ENCODE data around the gene POGLUT2. TPM values are rescaled to one million over a fixed set of nuclear protein-coding genes. Genes with fewer than 3 reads are reported as not detected.

POGLUT2 gene
- total RNA-seq, 2 donors from 2014 or later = 5.4 to 5.5 TPM

DNA sequence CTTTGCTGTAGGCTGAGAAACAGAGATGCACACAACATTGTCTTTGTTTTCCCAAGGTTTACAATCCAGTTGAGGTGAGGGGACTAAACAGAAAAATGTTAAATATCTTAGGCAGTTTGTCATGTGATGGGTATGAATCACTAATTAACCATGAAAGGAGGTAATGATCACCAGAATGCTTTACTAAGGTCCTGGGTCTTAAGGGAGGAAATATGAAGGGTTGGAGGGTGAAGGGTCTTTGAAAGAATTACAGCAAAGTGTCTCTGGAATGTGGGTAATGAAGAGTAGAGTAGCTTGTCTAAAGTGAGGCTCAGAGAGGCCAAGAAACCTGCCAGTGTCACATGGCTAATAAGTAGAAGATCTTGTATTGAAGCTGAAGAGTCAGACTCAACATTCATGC lies 19.1 kb upstream of the POGLUT2 start:
- Mint-ChIP-seq H3K36me3 (peaks cover 15% of the 10 kb centered on the region), H3K27me3 (no peaks in the 10 kb centered on the region), H3K4me3 (no peak overlapping the region), H3K27ac (no peak overlapping the region), H3K4me1 (ENCODE audit: low read depth in 2 of 2) (peaks cover 8 to 10% of the 10 kb centered on the region in 2 donors), H3K9me3 (no peaks in the 10 kb centered on the region)
- DNase-seq (ENCODE audit: low spot score) (no peak), ATAC-seq (no peak)

- Mint-ChIP-seq H3K4me1 (ENCODE audit: low read depth in 2 of 2) (peaks cover 8 to 13% of the 10 kb centered on the region in 2 donors), H3K27ac (no peak overlapping the region), H3K4me3 (no peak overlapping the region), H3K27me3 (no peaks in the 10 kb centered on the region), H3K9me3 (no peaks in the 10 kb centered on the region), H3K36me3 (peaks cover 14% of the 10 kb centered on the region)
- ATAC-seq (no peak), DNase-seq (ENCODE audit: low spot score) (no peak)
Measured at GRCh38 chr13:102817241-102817640, 18.5 kb upstream of the POGLUT2 start.

- peaks cover 14% of the 10 kb centered on the region for H3K36me3 Mint-ChIP-seq
- H3K27me3 Mint-ChIP-seq = no peaks in the 10 kb centered on the region
- no peak for ATAC-seq
- peaks cover 8 to 18% of the 10 kb centered on the region in 2 donors for H3K4me1 Mint-ChIP-seq (ENCODE audit: low read depth in 2 of 2)
- H3K9me3 Mint-ChIP-seq = no peaks in the 10 kb centered on the region
- H3K27ac Mint-ChIP-seq = no peak overlapping the region
- no peak for DNase-seq (ENCODE audit: low spot score)
- no peak overlapping the region for H3K4me3 Mint-ChIP-seq
Measured at GRCh38 chr13:102816708-102817107, 17.9 kb upstream of the POGLUT2 start.

GRCh38 chr13:102815788-102816187 lies 17.0 kb upstream of the POGLUT2 start:
- H3K9me3 Mint-ChIP-seq = no peaks in the 10 kb centered on the region

DNA sequence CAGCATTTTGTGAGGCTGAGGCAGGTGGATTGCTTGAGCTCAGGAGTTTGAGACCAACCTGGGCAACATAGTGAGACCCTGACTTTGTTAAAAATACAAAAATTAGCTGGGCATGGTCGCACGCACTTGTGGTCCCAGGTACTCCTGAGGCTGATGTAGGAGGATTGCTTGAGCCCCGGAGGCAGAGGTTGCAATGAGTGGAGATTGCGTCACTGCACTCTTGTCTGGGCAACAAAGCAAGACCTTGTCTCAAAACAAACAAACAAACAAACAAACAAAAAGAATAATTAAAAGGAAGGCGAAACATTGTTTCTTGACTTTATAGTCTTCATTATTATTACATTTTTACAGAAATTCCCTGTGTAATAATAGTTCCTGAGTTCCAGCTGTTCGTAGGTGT lies 16.0 kb upstream of the POGLUT2 start:
- peaks cover 24% of the 10 kb centered on the region for H3K36me3 Mint-ChIP-seq

More at GRCh38 chr13:102815788-102816187, 17.0 kb upstream of the POGLUT2 start:
- no peak overlapping the region for H3K27ac Mint-ChIP-seq
- no peak for ATAC-seq
- H3K4me1 Mint-ChIP-seq (ENCODE audit: low read depth in 2 of 2) = peaks cover 8 to 18% of the 10 kb centered on the region in 2 donors
- H3K36me3 Mint-ChIP-seq = peaks cover 19% of the 10 kb centered on the region
- no peaks in the 10 kb centered on the region for H3K27me3 Mint-ChIP-seq
- no peak for DNase-seq (ENCODE audit: low spot score)
- no peak overlapping the region for H3K4me3 Mint-ChIP-seq

DNA sequence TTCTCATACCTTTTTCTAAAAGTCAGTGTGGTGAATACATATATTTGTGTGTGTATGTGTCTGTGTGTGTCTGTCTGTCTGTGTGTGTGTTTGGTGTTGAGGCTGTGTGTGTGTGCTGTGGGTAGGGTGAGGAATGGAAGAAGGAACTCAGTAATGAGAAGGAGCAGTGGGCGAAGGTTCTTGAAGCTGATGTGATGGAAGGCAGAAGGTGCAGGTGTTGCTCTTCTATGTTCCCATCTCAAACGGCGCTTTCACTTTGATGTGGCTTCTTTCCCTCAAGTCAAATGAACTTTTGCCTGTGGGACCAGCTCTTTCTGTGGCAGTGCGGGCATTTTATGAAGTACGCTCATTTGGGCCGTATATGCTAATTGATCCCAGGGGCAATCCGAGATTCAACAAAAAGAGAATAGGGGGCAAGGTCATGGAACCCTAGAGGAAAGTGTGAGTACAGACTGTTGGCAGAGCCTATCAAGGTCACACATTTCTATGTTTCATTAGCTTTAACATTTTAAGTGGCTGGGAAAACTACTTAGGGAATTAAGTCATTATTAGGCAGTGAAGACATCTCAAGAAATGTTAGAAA lies 15.3 kb upstream of the POGLUT2 start:
- no peak for DNase-seq (ENCODE audit: low spot score)
- ATAC-seq = no peak
- H3K4me1 Mint-ChIP-seq (ENCODE audit: low read depth in 2 of 2) = peaks cover 10 to 18% of the 10 kb centered on the region in 2 donors
- H3K9me3 Mint-ChIP-seq = no peaks in the 10 kb centered on the region
- H3K27me3 Mint-ChIP-seq = no peaks in the 10 kb centered on the region
- H3K27ac Mint-ChIP-seq = no peak overlapping the region
- H3K36me3 Mint-ChIP-seq = peaks cover 24% of the 10 kb centered on the region
- H3K4me3 Mint-ChIP-seq = no peak overlapping the region

More for the DNA sequence above, 16.0 kb upstream of the POGLUT2 start:
- no peaks in the 10 kb centered on the region for H3K27me3 Mint-ChIP-seq
- DNase-seq (ENCODE audit: low spot score) = no peak
- ATAC-seq = no peak
- no peak overlapping the region for H3K4me3 Mint-ChIP-seq
- peaks cover 10 to 18% of the 10 kb centered on the region in 2 donors for H3K4me1 Mint-ChIP-seq (ENCODE audit: low read depth in 2 of 2)
- no peaks in the 10 kb centered on the region for H3K9me3 Mint-ChIP-seq
- H3K27ac Mint-ChIP-seq = no peak overlapping the region

GRCh38 chr13:102812611-102813287 lies 14.0 kb upstream of the POGLUT2 start:
- no peaks in the 10 kb centered on the region for H3K27me3 Mint-ChIP-seq
- ATAC-seq = no peak
- H3K9me3 Mint-ChIP-seq = no peaks in the 10 kb centered on the region
- peaks cover 24% of the 10 kb centered on the region for H3K36me3 Mint-ChIP-seq
- DNase-seq (ENCODE audit: low spot score) = no peak
- no peak overlapping the region for H3K4me3 Mint-ChIP-seq
- H3K4me1 Mint-ChIP-seq (ENCODE audit: low read depth in 2 of 2) = peaks cover 16 to 18% of the 10 kb centered on the region in 2 donors
- no peak overlapping the region for H3K27ac Mint-ChIP-seq

GRCh38 chr13:102807699-102808098 lies 8.9 kb upstream of the POGLUT2 start:
- Mint-ChIP-seq H3K27ac (no peak overlapping the region), H3K4me3 (no peak overlapping the region), H3K4me1 (ENCODE audit: low read depth in 2 of 2) (peaks cover 8 to 13% of the 10 kb centered on the region in 2 donors), H3K9me3 (no peaks in the 10 kb centered on the region), H3K27me3 (no peaks in the 10 kb centered on the region), H3K36me3 (peaks cover 18% of the 10 kb centered on the region)
- ATAC-seq = no peak
- no peak for DNase-seq (ENCODE audit: low spot score)

- Mint-ChIP-seq H3K27ac (no peak overlapping the region), H3K27me3 (no peaks in the 10 kb centered on the region), H3K9me3 (no peaks in the 10 kb centered on the region), H3K4me3 (no peak overlapping the region), H3K4me1 (ENCODE audit: low read depth in 2 of 2) (peaks cover 7 to 23% of the 10 kb centered on the region in 2 donors), H3K36me3 (peaks cover 5% of the 10 kb centered on the region)
- no peak for ATAC-seq
- no peak for DNase-seq (ENCODE audit: low spot score)
Measured at GRCh38 chr13:102805680-102806079, 6.9 kb upstream of the POGLUT2 start.

- Mint-ChIP-seq H3K9me3 (no peaks in the 10 kb centered on the region), H3K4me1 (ENCODE audit: low read depth in 2 of 2) (peaks cover 13 to 18% of the 10 kb centered on the region in 2 donors), H3K27ac (peak overlapping the region; percentile 65 to 68), H3K27me3 (no peaks in the 10 kb centered on the region), H3K36me3 (no peaks in the 10 kb centered on the region), H3K4me3 (peak overlapping the region; percentile 91)
- ATAC-seq (peak; percentile 90), DNase-seq (ENCODE audit: low spot score) (peak; percentile 89)
Measured at GRCh38 chr13:102800145-102801041, 1.6 kb upstream of the POGLUT2 start.

DNA sequence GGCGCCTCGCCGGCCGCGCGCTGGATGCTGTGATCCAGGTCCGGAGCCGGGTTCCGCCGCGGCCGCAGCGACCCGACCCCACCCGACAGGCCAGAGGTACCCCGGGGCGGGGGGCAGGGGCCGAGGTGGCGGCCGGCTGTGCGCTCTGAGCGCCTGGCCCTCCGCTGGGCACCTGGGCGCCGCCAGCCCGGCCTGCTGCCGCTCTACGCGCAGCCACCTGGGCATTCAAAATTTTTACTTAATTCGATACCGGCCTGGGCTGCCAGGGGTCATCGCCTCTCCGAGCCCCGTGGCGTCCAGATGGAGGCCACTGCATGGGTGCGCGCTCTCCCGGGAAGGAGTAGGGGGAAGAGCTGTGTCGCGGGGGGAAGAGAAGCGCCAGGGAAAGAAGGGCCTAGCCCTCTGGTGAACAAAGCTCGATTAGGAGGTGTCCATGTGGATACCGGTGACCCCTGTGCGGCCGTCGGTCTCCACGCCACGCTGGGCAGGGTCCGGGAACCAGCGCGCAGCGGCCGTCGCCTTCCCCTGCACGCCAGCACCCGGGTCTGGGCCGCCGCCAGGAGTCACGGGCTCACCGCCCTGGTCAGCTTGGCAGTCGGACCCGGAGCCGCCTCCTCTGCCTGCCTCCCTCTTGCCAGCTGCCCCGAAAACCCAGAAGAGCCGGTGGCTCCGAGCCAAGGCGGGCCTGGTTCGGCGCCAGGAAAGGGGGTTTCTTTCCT lies 809 bp upstream of the POGLUT2 start:
- DNase-seq (ENCODE audit: low spot score) = no peak
- ATAC-seq = peak; percentile 7 to 10

GRCh38 chr13:102793611-102794355 lies 5.0 kb downstream of the POGLUT2 start:
- Mint-ChIP-seq H3K27me3 (no peaks in the 10 kb centered on the region), H3K9me3 (no peaks in the 10 kb centered on the region), H3K27ac (no peak overlapping the region), H3K4me1 (ENCODE audit: low read depth in 2 of 2) (peaks cover 3 to 5% of the 10 kb centered on the region in 2 donors), H3K36me3 (peaks cover 4% of the 10 kb centered on the region), H3K4me3 (no peak overlapping the region)
- no peak for DNase-seq (ENCODE audit: low spot score)
- ATAC-seq = no peak

More for the DNA sequence above, 809 bp upstream of the POGLUT2 start:
- Mint-ChIP-seq H3K4me1 (ENCODE audit: low read depth in 2 of 2) (peaks cover 13 to 18% of the 10 kb centered on the region in 2 donors), H3K36me3 (no peaks in the 10 kb centered on the region), H3K4me3 (peak overlapping the region; percentile 91), H3K9me3 (no peaks in the 10 kb centered on the region), H3K27ac (peak overlapping the region; percentile 65 to 69), H3K27me3 (no peaks in the 10 kb centered on the region)

DNA sequence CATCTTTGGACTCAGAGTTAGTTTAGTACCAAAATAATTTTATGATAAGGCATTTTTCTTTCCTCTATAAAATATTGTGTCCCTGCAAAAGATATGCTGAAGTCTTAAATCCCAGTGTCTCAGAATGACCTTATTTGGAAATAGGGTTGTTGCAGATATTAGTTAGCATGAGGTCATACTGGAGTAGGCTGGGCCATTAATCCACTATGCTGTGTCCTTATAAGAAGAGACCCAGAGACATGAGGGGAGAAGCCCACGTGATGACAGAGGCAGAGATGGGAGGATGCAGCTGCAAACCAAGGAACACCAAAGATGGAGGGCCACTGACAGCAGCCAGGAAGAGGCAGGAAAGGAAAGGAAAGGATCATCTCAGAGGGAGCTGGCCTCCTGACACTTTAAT lies 6.4 kb downstream of the POGLUT2 start:
- H3K27me3 Mint-ChIP-seq = no peaks in the 10 kb centered on the region
- H3K27ac Mint-ChIP-seq = no peak overlapping the region
- no peak for ATAC-seq
- H3K4me1 Mint-ChIP-seq (ENCODE audit: low read depth in 2 of 2) = no peaks in the 10 kb centered on the region
- H3K36me3 Mint-ChIP-seq = peaks cover 4% of the 10 kb centered on the region
- H3K4me3 Mint-ChIP-seq = no peak overlapping the region
- no peaks in the 10 kb centered on the region for H3K9me3 Mint-ChIP-seq
- DNase-seq (ENCODE audit: low spot score) = no peak
